Measurements from ENCODE around the gene DONSON. TPM values are rescaled to one million over a fixed set of nuclear protein-coding genes. Genes with fewer than 3 reads are reported as not detected.
A peak's percentile ranks its signal among the peaks of the same experiment; 100 is the strongest.

DONSON gene
- total and polyA plus RNA-seq, 9 of the 15 experiments (the other 6 are each of a cell fraction or from before 2014, with no cell fraction given), result 26.7 to 124 (median 62.6) TPM

- no peaks in the 10 kb centered on the region for H4K20me1 ChIP-seq (replicated peaks; ENCODE audit: control insufficient read depth, insufficient read depth, low read length)
- DNase-seq (ENCODE audit: extremely low read depth in 1 of 4, low spot score in 3 of 4) (no peak), ATAC-seq (no peak), FAIRE-seq (no peak)
- ChIA-PET CTCF (ENCODE audit: low intra/inter-chr PET ratio) (no interaction called here), POLR2A (interaction anchor here (12.7 kb wide), 1 partner anchor 12 kb away, joined by 130 read pairs; no protein-coding TSS in a partner anchor)
- H3K9ac ChIP-seq (ENCODE audit: insufficient read depth in 1 of 2, low read depth in 2 of 2, low read length in 2 of 2), result no peak overlapping the region
- no peaks in the 10 kb centered on the region for H3K9me3 ChIP-seq (replicated peaks; ENCODE audit: control insufficient read depth, insufficient read depth, low read depth, low read length)
- H3K36me3 ChIP-seq (ENCODE audit: control insufficient read depth, insufficient read depth, low read length), result peaks cover 96% of the 10 kb centered on the region
- no peak overlapping the region for H3K4me3 ChIP-seq
- no TSS peak for BruUV-seq (replicated peaks)
- no peaks in the 10 kb centered on the region for H3K9me1 ChIP-seq (ENCODE audit: control insufficient read depth, insufficient read depth, low read length)
- 91% methylated on average over 6 of the region's 6 CpGs for WGBS (ENCODE audit: insufficient coverage, low coverage, missing lambda C conversion rate)
- H3K27me3 ChIP-seq (ENCODE audit: control insufficient read depth in 2 of 2, insufficient read depth in 2 of 2, low read length in 2 of 2), result no peaks in the 10 kb centered on the region
- H3K27ac ChIP-seq (ENCODE audit: extremely low read depth, low read depth, low read length), result no peak overlapping the region
- TF ChIP-seq RBM14 (IDR thresholded peaks at IDR 0.05; ENCODE audit: borderline replicate concordance, insufficient read depth, low read depth, low read length) (no peak), PKNOX1 (IDR thresholded peaks at IDR 0.05) (0 out of 2 replicates have a peak, but pooled peaks have one; percentile 34), USF1 (CRISPR knock-in tag; IDR thresholded peaks at IDR 0.05) (no peak), HES1 (IDR thresholded peaks at IDR 0.05; ENCODE audit: low read depth) (no peak), ZNF584 (CRISPR knock-in tag; IDR thresholded peaks at IDR 0.05; ENCODE audit: low read depth) (no peak), SOX6 (IDR thresholded peaks at IDR 0.05) (no peak), LEF1 (IDR thresholded peaks at IDR 0.05) (no peak), ARID3A (IDR thresholded peaks at IDR 0.05; ENCODE audit: borderline replicate concordance, low read depth, low read length) (no peak)
- H2AFZ ChIP-seq (ENCODE audit: low read depth, low read length), result no peak overlapping the region
- no peaks in the 10 kb centered on the region for H3K4me1 ChIP-seq (replicated peaks in 1 of 2; ENCODE audit: control insufficient read depth in 2 of 2, insufficient read depth in 2 of 2, low read length in 2 of 2)
- H3K79me2 ChIP-seq (ENCODE audit: control insufficient read depth, insufficient read depth, low read length), result peaks cover 29% of the 10 kb centered on the region
- no peak overlapping the region for H3K4me2 ChIP-seq (ENCODE audit: insufficient read depth, low read length)
- in situ Hi-C loops (cut with MboI) (no loop called here), intact Hi-C loops (cut with micrococcal nuclease) (no loop called here)
Measured at GRCh38 chr21:33567914-33568313, 20.6 kb downstream of the DONSON start.
